Natural killer cell (primary cell): ENCODE data around the gene ZNF3. TPM values are rescaled to one million over a fixed set of nuclear protein-coding genes. Genes with fewer than 3 reads are reported as not detected.

ENCODE experiments used
- ATAC-seq, 3 donors: fragments of 150-1000 bp in 2 of 3; fragments of 200-7000 bp in 1 of 3; cut with Tn5 transposase; 1 replicate in 1 of 3; 2 replicates in 2 of 3; pipeline ENCODE4 v1.10.0; 2021; ENCODE audit warnings: mild to moderate bottlenecking in 2 of 3, moderate library complexity in 2 of 3
- DNase-seq, 2 donors: peaks; one replicate each; pipeline versions ENCODE4 v3.0.0 to v3.0.0-alpha.2; 2013 to 2021; ENCODE audit warnings: mixed read lengths in 1 of 2
- H3K27ac ChIP-seq: one replicate; pipeline ENCODE4 v1.5.1; 2013; ENCODE audit warnings: mild to moderate bottlenecking, low read length
- H3K27me3 ChIP-seq: one replicate; pipeline ENCODE4 v1.6.1; 2013; ENCODE audit warnings: low read length; ENCODE audit not compliant: control insufficient read depth, insufficient read depth
- H3K36me3 ChIP-seq: one replicate; pipeline ENCODE4 v1.6.1; 2013; ENCODE audit warnings: low read length; ENCODE audit not compliant: control insufficient read depth, insufficient read depth
- H3K4me1 ChIP-seq: one replicate; pipeline ENCODE4 v1.6.1; 2013; ENCODE audit warnings: low read length; ENCODE audit not compliant: control insufficient read depth, insufficient read depth
- H3K4me3 ChIP-seq: one replicate; pipeline ENCODE4 v1.5.1; 2013; ENCODE audit warnings: low read length
- H3K9me3 ChIP-seq: one replicate; pipeline ENCODE4 v1.6.1; 2013; ENCODE audit warnings: low read length; ENCODE audit not compliant: control insufficient read depth, insufficient read depth
- H3K27ac Mint-ChIP-seq, 2 donors: one replicate each; pipeline ENCODE4 v1.8.0; 2022; ENCODE audit warnings: mild to moderate bottlenecking in 2 of 2, mixed read lengths in 2 of 2, moderate library complexity in 1 of 2
- H3K27me3 Mint-ChIP-seq, 2 donors: one replicate each; pipeline ENCODE4 v1.8.0; 2022; ENCODE audit warnings: low read depth in 2 of 2, mixed read lengths in 2 of 2
- H3K36me3 Mint-ChIP-seq: one replicate; pipeline ENCODE4 v1.8.0; 2022; ENCODE audit warnings: mixed read lengths
- H3K4me1 Mint-ChIP-seq, 2 donors: one replicate each; pipeline ENCODE4 v1.8.0; 2022; ENCODE audit warnings: mixed read lengths in 2 of 2
- H3K4me3 Mint-ChIP-seq: one replicate; pipeline ENCODE4 v1.8.0; 2022; ENCODE audit warnings: mild to moderate bottlenecking, moderate library complexity, mixed read lengths
- H3K9me3 Mint-ChIP-seq, 2 donors: one replicate each; pipeline ENCODE4 v1.8.0; 2022; ENCODE audit warnings: mixed read lengths in 2 of 2
- CTCF ChIP-seq: fragments of 200-600 bp; IDR thresholded peaks from one replicate; pipeline ENCODE4 v1.8.0; 2022; ENCODE audit warnings: antibody characterized with exemption
- WGBS: methylation state at CpG from one replicate; pipeline ENCODE4 v1.1.7; 2013; ENCODE audit warnings: missing lambda C conversion rate; ENCODE audit not compliant: insufficient coverage; 5-methylcytosine and 5-hydroxymethylcytosine counted together
- intact Hi-C: fragments of 100-400 bp; cut with micrococcal nuclease; formaldehyde crosslinking; loops from one replicate; pipeline ENCODE4 v1.14.2; 2022
- total RNA-seq, 4 donors: library from RNA; stranded (reverse); fragments of 120-200 nt in 1 of 4; gene quantifications; one replicate each; pipeline versions ENCODE4 v1.2.3 to v1.2.4, GENCODE V29; 2013 to 2022

Gene ZNF3
- total RNA-seq, 3 donors from 2014 or later (not counting 1 experiment from before 2014, with no cell fraction given) = 37.8 to 51.6 (median 49.0) TPM

- Histone ChIP-seq H3K36me3 (peaks cover 33% of the 10 kb centered on the region), H3K9me3 (no peaks in the 10 kb centered on the region), H3K4me1 (peaks cover 28% of the 10 kb centered on the region), H3K4me3 (no peak overlapping the region), H3K27ac (no peak overlapping the region), H3K27me3 (no peaks in the 10 kb centered on the region)
- intact Hi-C loops = loop anchor here (10.0 kb wide), 1 partner anchor 572 kb away; the partner anchor contains the start of gene GNB2
- H3K9me3 Mint-ChIP-seq = no peaks in the 10 kb centered on the region
- no peaks in the 10 kb centered on the region for H3K27me3 Mint-ChIP-seq
- H3K36me3 Mint-ChIP-seq = peaks cover 8% of the 10 kb centered on the region
- H3K27ac Mint-ChIP-seq = peak overlapping the region; percentile 96 to 98
- no peak for ATAC-seq
- DNase-seq = no peak
- TF ChIP-seq CTCF = no peak
- 97% methylated on average over 17 of the region's 17 CpGs for WGBS
- peak overlapping the region; percentile 95 for H3K4me3 Mint-ChIP-seq
- H3K4me1 Mint-ChIP-seq = peaks cover 29 to 39% of the 10 kb centered on the region in 2 donors
Observed at GRCh38 chr7:100102950-100103840, 21.7 kb upstream of the ZNF3 start.

- WGBS = under 1% methylated on average over 80 of the region's 80 CpGs
- H3K9me3 ChIP-seq = no peaks in the 10 kb centered on the region
- H3K9me3 Mint-ChIP-seq = no peaks in the 10 kb centered on the region
- peaks cover 19% of the 10 kb centered on the region for H3K36me3 Mint-ChIP-seq
- H3K27ac ChIP-seq = peak within 1 kb of the TSS; percentile 93
- intact Hi-C loops = loop anchor here (1.0 to 10.0 kb wide), 3 partner anchors 18 to 574 kb away; partner anchors contain the start of genes CNPY4, GNB2, MBLAC1 and TAF6
- no peak for TF ChIP-seq CTCF
- peaks cover 35% of the 10 kb centered on the region for H3K36me3 ChIP-seq
- ATAC-seq (peak; percentile 79 to 93 (median 81)), DNase-seq (peak; percentile 97)
- peaks cover 36 to 43% of the 10 kb centered on the region in 2 donors for H3K4me1 Mint-ChIP-seq
- peak within 1 kb of the TSS; percentile 98 for H3K4me3 ChIP-seq
- no peaks in the 10 kb centered on the region for H3K27me3 Mint-ChIP-seq
- H3K4me1 ChIP-seq = peaks cover 28% of the 10 kb centered on the region
- H3K27ac Mint-ChIP-seq = peak within 1 kb of the TSS; percentile 96 to 98
- H3K4me3 Mint-ChIP-seq = peak within 1 kb of the TSS; percentile 95
- H3K27me3 ChIP-seq = no peaks in the 10 kb centered on the region
Observed at GRCh38 chr7:100101016-100101862, 19.7 kb upstream of the ZNF3 start, which contains the start of the genes AP4M1 and MCM7. AP4M1 (plus strand) TSS chr7:100101643; CDS start chr7:100101715, 72 bp downstream. MCM7 (minus strand) TSS chr7:100101397; CDS start chr7:100101294, 103 bp downstream.

DNA sequence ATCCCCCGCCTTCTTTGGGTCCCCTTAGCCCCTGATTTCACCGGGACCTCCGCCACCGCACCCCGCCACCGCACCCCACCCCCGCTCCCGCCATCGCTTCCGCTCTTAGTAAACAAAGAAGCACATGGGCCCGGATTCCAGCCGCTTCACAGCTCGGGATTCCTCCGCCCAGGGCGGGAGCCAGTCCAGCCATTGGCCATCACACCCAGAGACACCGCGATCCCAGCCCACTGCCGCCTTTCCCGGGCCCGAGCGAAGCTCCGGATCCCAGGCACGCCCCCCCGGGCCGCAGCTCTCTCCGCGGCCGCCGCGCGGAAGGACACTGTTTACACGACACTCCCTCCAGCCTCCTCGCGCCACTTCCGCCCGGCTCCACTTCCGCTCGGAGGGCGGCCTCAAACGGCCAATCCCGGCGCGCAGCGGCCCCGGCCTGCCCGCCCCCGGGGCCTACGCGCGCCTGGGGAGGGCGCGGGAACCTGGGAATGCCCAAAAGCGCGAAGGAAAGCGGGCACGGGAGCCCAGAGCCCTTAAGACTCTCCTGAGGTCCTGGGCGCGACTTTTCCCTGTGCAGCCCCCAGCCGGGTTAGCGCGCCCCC lies 19.0 kb upstream of the ZNF3 start:
- H3K27ac Mint-ChIP-seq = peak overlapping the region; percentile 96 to 98
- Histone ChIP-seq H3K9me3 (no peaks in the 10 kb centered on the region), H3K4me1 (peaks cover 28% of the 10 kb centered on the region), H3K36me3 (peaks cover 38% of the 10 kb centered on the region), H3K27me3 (no peaks in the 10 kb centered on the region), H3K27ac (peak overlapping the region; percentile 93), H3K4me3 (peak overlapping the region; percentile 98)
- intact Hi-C loops = loop anchor here (1.0 to 10.0 kb wide), 5 partner anchors 18 to 574 kb away; partner anchors contain the start of genes CNPY4, GNB2, MBLAC1 and TAF6
- H3K9me3 Mint-ChIP-seq = no peaks in the 10 kb centered on the region
- H3K27me3 Mint-ChIP-seq = no peaks in the 10 kb centered on the region
- no peak for TF ChIP-seq CTCF
- peak; percentile 90 to 95 for DNase-seq
- H3K36me3 Mint-ChIP-seq = peaks cover 19% of the 10 kb centered on the region
- peak; percentile 72 to 88 (median 76) for ATAC-seq
- WGBS = 0% methylated on average over 61 of the region's 61 CpGs
- H3K4me1 Mint-ChIP-seq = peaks cover 36 to 48% of the 10 kb centered on the region in 2 donors
- H3K4me3 Mint-ChIP-seq = peak overlapping the region; percentile 95
